Psoas muscle (tissue), 8 donors: ENCODE measurements around the gene CARD10. TPM values are rescaled to one million over a fixed set of nuclear protein-coding genes. Genes with fewer than 3 reads are reported as not detected.

Source experiments
- ATAC-seq, 4 donors: fragments of 200-7000 bp; cut with Tn5 transposase; one replicate each; pipeline ENCODE4 v1.9.1; 2020; ENCODE audit warnings: moderate library complexity in 3 of 4, mild to moderate bottlenecking in 2 of 4
- DNase-seq, 2 donors: peaks; one replicate each; pipeline ENCODE4 v3.0.0-alpha.2; 2020
- H3K27ac ChIP-seq: fragments of 200-600 bp; one replicate; pipeline ENCODE4 v1.8.0; 2022
- H3K27me3 ChIP-seq, 3 donors: fragments of 200-600 bp in 1 of 3; one replicate each; pipeline versions ENCODE4 v1.6.1 to v1.8.0; 2013 to 2022; ENCODE audit warnings: low read length in 2 of 3, mild to moderate bottlenecking in 2 of 3, moderate library complexity in 1 of 3; ENCODE audit not compliant: insufficient read depth in 3 of 3
- H3K36me3 ChIP-seq, 2 donors: fragments of 200-600 bp in 1 of 2; one replicate each; pipeline versions ENCODE4 v1.6.1 to v1.8.0; 2013 to 2022; ENCODE audit warnings: low read depth in 1 of 2, mild to moderate bottlenecking in 1 of 2, moderate library complexity in 1 of 2; ENCODE audit not compliant: insufficient read depth in 1 of 2
- H3K4me1 ChIP-seq: fragments of 200-600 bp; one replicate; pipeline ENCODE4 v1.8.0; 2022
- H3K4me3 ChIP-seq: fragments of 200-600 bp; one replicate; pipeline ENCODE4 v1.8.0; 2022; ENCODE audit warnings: mild to moderate bottlenecking
- H3K9me3 ChIP-seq: fragments of 200-600 bp; one replicate; pipeline ENCODE4 v1.8.0; 2022
- WGBS, 3 donors: extraction: QIAGEN DNeasy Blood & Tissue Kit; methylation state at CpG; one replicate each; pipeline versions ENCODE4 v1.1.6 to v1.1.7; 2013; 5-methylcytosine and 5-hydroxymethylcytosine counted together
- intact Hi-C, 2 donors: fragments of 100-400 bp; cut with DNase I; formaldehyde crosslinking; loops; one replicate each; pipeline versions ENCODE4 v1.11.0 to v1.14.2; 2022
- polyA plus RNA-seq, 3 donors: library from polyadenylated mRNA; stranded (reverse); fragments of 200-250 nt; gene quantifications; one replicate each; pipeline ENCODE4 v1.2.3, GENCODE V29; 2013
- total RNA-seq, 4 donors: library from RNA; stranded (reverse); fragmentation: NEBNext Ultra II Directional in 2 of 4; extraction: Animal tissue kit (Norgen Biotek cat#: 25700) in 2 of 4; gene quantifications; one replicate each; pipeline versions ENCODE4 v1.2.1 to v1.2.4, GENCODE V29; 2021 to 2023
- TF ChIP-seq, protein P1 (sequence below): fragments of 200-600 bp; IDR thresholded peaks from one replicate; pipeline ENCODE4 v1.8.0; 2022; ENCODE audit warnings: antibody characterized with exemption
- donor health status: healthy with polysubstance abuse.
- donor health status: DM: no; HTN: no; CAD: no; lungs with moderate emphysema.
- donor health status: Bipolar disorder and iron deficiency.
- donor health status: healthy.
- donor health status: DM: yes; HTN: yes; CAD: no.
- donor health status: DM: no; HTN: no; CAD: no.
- donor health status: DM: no; HTN: no; CAD: no.
- donor health status: DM: yes; HTN: yes; CAD: no.

CARD10 gene
- total and polyA plus RNA-seq, 7 donors = 2.9 to 8.0 (median 4.4) TPM

- no peaks in the 10 kb centered on the region for H3K36me3 ChIP-seq
- no peaks in the 10 kb centered on the region for H3K9me3 ChIP-seq
- TF ChIP-seq, protein P1, sequence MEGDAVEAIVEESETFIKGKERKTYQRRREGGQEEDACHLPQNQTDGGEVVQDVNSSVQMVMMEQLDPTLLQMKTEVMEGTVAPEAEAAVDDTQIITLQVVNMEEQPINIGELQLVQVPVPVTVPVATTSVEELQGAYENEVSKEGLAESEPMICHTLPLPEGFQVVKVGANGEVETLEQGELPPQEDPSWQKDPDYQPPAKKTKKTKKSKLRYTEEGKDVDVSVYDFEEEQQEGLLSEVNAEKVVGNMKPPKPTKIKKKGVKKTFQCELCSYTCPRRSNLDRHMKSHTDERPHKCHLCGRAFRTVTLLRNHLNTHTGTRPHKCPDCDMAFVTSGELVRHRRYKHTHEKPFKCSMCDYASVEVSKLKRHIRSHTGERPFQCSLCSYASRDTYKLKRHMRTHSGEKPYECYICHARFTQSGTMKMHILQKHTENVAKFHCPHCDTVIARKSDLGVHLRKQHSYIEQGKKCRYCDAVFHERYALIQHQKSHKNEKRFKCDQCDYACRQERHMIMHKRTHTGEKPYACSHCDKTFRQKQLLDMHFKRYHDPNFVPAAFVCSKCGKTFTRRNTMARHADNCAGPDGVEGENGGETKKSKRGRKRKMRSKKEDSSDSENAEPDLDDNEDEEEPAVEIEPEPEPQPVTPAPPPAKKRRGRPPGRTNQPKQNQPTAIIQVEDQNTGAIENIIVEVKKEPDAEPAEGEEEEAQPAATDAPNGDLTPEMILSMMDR = no peak
- no peak overlapping the region for H3K27ac ChIP-seq
- no peaks in the 10 kb centered on the region for H3K4me1 ChIP-seq
- DNase-seq (no peak), ATAC-seq (no peak)
- peaks cover 0 to 11% (median 11%) of the 10 kb centered on the region in 3 donors for H3K27me3 ChIP-seq
- intact Hi-C loops = no loop called here
- H3K4me3 ChIP-seq = no peak overlapping the region
- WGBS, 3 donors = 81 to 85% (median 81%) methylated on average over 17 of the region's 17 CpGs
These were observed 38.5 kb downstream of the CARD10 start for GRCh38 chr22:37480387-37481346.

DNA sequence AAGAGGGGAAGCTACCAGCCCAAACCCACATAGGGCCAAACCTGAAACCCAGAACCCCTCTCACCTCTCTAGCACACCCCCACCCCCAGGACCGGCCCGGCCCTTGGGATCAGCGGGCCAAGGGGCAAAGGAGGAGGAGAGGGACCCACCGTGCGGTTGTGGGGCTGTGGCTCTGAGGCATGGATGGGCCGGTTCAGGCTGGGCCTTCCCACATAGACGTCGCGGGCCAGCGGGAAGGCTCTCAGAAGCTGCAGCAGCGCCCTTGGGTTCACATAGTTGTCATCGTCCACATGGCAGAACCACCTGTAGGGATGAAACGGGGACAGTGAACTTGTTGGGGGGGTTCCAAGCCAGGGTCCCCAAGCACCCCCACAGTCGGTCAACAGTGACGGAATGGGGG lies 40.0 kb downstream of the CARD10 start:
- intact Hi-C loops = no loop called here
- H3K4me3 ChIP-seq = no peak overlapping the region
- TF ChIP-seq, protein P1 = no peak
- peaks cover 0 to 7% (median 4%) of the 10 kb centered on the region in 3 donors for H3K27me3 ChIP-seq
- H3K36me3 ChIP-seq = no peaks in the 10 kb centered on the region
- DNase-seq (no peak), ATAC-seq (no peak)
- 79 to 82% (median 81%) methylated on average over 15 of the region's 15 CpGs for WGBS, 3 donors
- H3K27ac ChIP-seq = no peak overlapping the region
- H3K9me3 ChIP-seq = no peaks in the 10 kb centered on the region
- no peaks in the 10 kb centered on the region for H3K4me1 ChIP-seq

DNA sequence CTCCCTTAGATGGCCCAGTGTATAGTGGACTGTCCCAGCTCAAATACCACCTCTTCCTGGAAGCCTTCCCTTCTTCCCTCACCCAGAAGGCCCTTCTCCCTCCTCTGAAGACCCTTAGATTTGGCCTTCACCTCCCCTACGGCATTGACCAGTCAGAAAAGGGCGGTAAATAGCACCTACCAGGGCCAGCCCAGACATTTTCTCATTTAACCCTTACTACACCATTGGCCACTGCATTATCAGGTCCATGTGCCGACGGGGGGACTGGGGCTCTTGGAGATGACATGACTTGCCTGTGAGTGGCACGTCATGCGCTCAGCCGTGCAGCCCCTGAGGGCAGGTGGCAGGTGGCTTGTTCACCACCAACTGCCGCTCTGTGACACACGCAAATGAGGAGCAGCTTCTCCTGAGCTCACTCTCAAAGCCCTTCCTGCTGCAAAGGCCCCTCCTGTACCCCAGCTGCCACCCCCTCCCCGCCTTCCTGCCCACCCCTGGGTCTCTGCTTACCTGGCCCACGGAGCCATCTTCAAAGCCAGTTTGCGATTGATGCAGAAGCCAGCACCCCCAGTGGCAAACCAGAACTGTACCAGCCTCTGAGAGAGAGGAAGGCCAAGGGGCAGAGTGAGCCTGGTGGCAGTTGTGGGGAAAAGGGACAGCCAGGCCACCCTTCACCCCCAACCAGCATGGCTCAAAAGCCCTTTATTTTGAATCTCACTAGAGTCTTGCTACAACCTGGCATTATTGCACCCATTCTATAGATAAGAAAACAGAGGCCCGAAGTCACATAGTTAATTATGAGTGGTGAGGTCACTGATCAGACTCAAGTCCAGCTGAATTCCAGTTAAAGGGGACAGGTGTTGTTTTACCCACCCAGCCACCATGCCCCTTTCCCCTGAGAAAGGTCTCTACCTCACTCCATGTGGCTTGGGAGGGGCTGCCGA lies 42.6 kb downstream of the CARD10 start:
- TF ChIP-seq, protein P1 = no peak
- H3K36me3 ChIP-seq = no peaks in the 10 kb centered on the region
- H3K4me1 ChIP-seq = no peaks in the 10 kb centered on the region
- H3K4me3 ChIP-seq = no peak overlapping the region
- DNase-seq = no peak
- WGBS, 3 donors = 77 to 79% (median 78%) methylated on average over 14 of the region's 14 CpGs
- intact Hi-C loops = no loop called here
- H3K27me3 ChIP-seq = peaks cover 0 to 17% (median 5%) of the 10 kb centered on the region in 3 donors
- no peaks in the 10 kb centered on the region for H3K9me3 ChIP-seq
- ATAC-seq = no peak
- no peak overlapping the region for H3K27ac ChIP-seq

- no peak for DNase-seq
- TF ChIP-seq, protein P1 = no peak
- peaks cover 0 to 23% (median 5%) of the 10 kb centered on the region in 3 donors for H3K27me3 ChIP-seq
- no peak for ATAC-seq
- H3K4me1 ChIP-seq = no peaks in the 10 kb centered on the region
- 65 to 74% (median 66%) methylated on average over 11 of the region's 11 CpGs for WGBS, 3 donors
- H3K4me3 ChIP-seq = no peak overlapping the region
- H3K9me3 ChIP-seq = no peaks in the 10 kb centered on the region
- intact Hi-C loops = no loop called here
- H3K36me3 ChIP-seq = no peaks in the 10 kb centered on the region
- H3K27ac ChIP-seq = no peak overlapping the region
These were observed 44.6 kb downstream of the CARD10 start for GRCh38 chr22:37474447-37475090.
